LNCaP clone FGC (cell line): ENCODE data around the gene CFDP1.
A peak's percentile ranks its signal among the peaks of the same experiment; 100 is the strongest.

Source experiments
- DNase-seq: peaks from one replicate; pipeline ENCODE4 v3.0.0-alpha.2; 2011; ENCODE audit warnings: low read depth
- H3K4me3 ChIP-seq: 2 replicates; pipeline ENCODE4 v1.5.1; 2011; ENCODE audit warnings: mild to moderate bottlenecking, low read depth, low read length, control low read depth
- CTCF ChIP-seq: IDR thresholded peaks from 2 replicates; pipeline ENCODE4 v1.5.1; 2012; ENCODE audit warnings: mild to moderate bottlenecking; ENCODE audit not compliant: control insufficient read depth, insufficient read depth; ENCODE audit errors: extremely low read depth

Gene CFDP1

GRCh38 chr16:75256059-75256571 lies 177.2 kb downstream of the CFDP1 start:
- TF ChIP-seq CTCF = no peak
- no peak for DNase-seq
- no peak overlapping the region for H3K4me3 ChIP-seq

GRCh38 chr16:75254359-75254837 lies 178.9 kb downstream of the CFDP1 start:
- no peak for TF ChIP-seq CTCF
- H3K4me3 ChIP-seq = no peak overlapping the region
- DNase-seq = peak; percentile 90

GRCh38 chr16:75252946-75253911 lies 180.1 kb downstream of the CFDP1 start:
- H3K4me3 ChIP-seq = no peak overlapping the region
- no peak for DNase-seq
- TF ChIP-seq CTCF = no peak

- no peak for TF ChIP-seq CTCF
- DNase-seq = no peak
- peak overlapping the region; percentile 22 for H3K4me3 ChIP-seq
These were observed 181.0 kb downstream of the CFDP1 start for GRCh38 chr16:75252049-75252864.

- H3K4me3 ChIP-seq = peak within 1 kb of the TSS; percentile 77
- 0 out of 2 replicates have a peak, but pooled peaks have one; percentile 8 for TF ChIP-seq CTCF
- DNase-seq = peak; percentile 89
These were observed 181.8 kb downstream of the CFDP1 start, which contains the start of gene BCAR1 for GRCh38 chr16:75251280-75252048. BCAR1 (minus strand) TSS chr16:75251624; CDS start chr16:75251482, 142 bp downstream.

GRCh38 chr16:75250809-75251279 lies 182.5 kb downstream of the CFDP1 start:
- H3K4me3 ChIP-seq = peak overlapping the region; percentile 77
- no peak for TF ChIP-seq CTCF
- no peak for DNase-seq
